B cell (primary cell): Measurements from ENCODE around the gene TNP2. TPM values are rescaled to one million over a fixed set of nuclear protein-coding genes. Genes with fewer than 3 reads are reported as not detected.

Experiments used
- ATAC-seq: fragments of 200-7000 bp; cut with Tn5 transposase; one replicate; pipeline ENCODE4 v1.10.0; 2021; ENCODE audit warnings: low read depth, mild to moderate bottlenecking, moderate number of reproducible peaks, moderate library complexity
- CTCF ChIA-PET: fragments of 350-600 bp; sonication (Branson Sonifier 250); formaldehyde crosslinking; loops from one replicate; lab custom pipeline; 2021; ENCODE audit warnings: antibody characterized with exemption, inconsistent platforms; lab: Charles Lee
- POLR2A ChIA-PET: fragments of 350-600 bp; sonication (Branson Sonifier 250); formaldehyde crosslinking; loops from one replicate; lab custom pipeline; 2021; ENCODE audit warnings: antibody characterized with exemption; lab: Charles Lee
- DNase-seq: peaks from one replicate; pipeline ENCODE4 v3.0.0; 2013
- H2AFZ ChIP-seq: 2 replicates; pipeline ENCODE4 v1.6.1; 2012; ENCODE audit warnings: mild to moderate bottlenecking, low read depth, low read length; ENCODE audit not compliant: insufficient read depth, poor library complexity, severe bottlenecking
- H3K27ac ChIP-seq, 2 donors: 1 replicate in 1 of 2; 2 replicates in 1 of 2; pipeline ENCODE4 v1.5.1; 2012 to 2013; ENCODE audit warnings: low read length in 2 of 2, mild to moderate bottlenecking in 2 of 2, moderate library complexity in 1 of 2
- H3K27me3 ChIP-seq, 4 experiments: fragments of 200-600 bp in 1 of 4; sonication (generic) in 1 of 4; replicated peaks in 1 of 4; 1 replicate in 2 of 4; 2 replicates in 2 of 4; pipeline versions ENCODE4 v1.6.1 to v1.7.0; 2013 to 2016; ENCODE audit warnings: low read length in 3 of 4, mild to moderate bottlenecking in 2 of 4, mixed read lengths in 1 of 4, moderate library complexity in 1 of 4; ENCODE audit not compliant: insufficient read depth in 4 of 4, control insufficient read depth in 3 of 4; ENCODE audit errors: control extremely low read depth in 1 of 4
- H3K36me3 ChIP-seq, 2 experiments: replicated peaks in 1 of 2; 1 replicate in 1 of 2; 2 replicates in 1 of 2; pipeline versions ENCODE4 v1.6.1 to v1.7.1; 2013; ENCODE audit warnings: low read length in 1 of 2; ENCODE audit not compliant: insufficient read depth in 2 of 2, control insufficient read depth in 1 of 2; ENCODE audit errors: control extremely low read depth in 1 of 2, extremely low read depth in 1 of 2
- H3K4me1 ChIP-seq, 2 donors: fragments of 200-600 bp in 1 of 2; sonication (generic) in 1 of 2; 1 replicate in 1 of 2; 2 replicates in 1 of 2; pipeline versions ENCODE4 v1.5.1 to v1.6.1; 2013 to 2017; ENCODE audit warnings: low read length in 2 of 2; ENCODE audit not compliant: control insufficient read depth in 2 of 2, insufficient read depth in 2 of 2
- H3K4me2 ChIP-seq: replicated peaks from 2 replicates; pipeline ENCODE3; 2012; ENCODE audit warnings: mild to moderate bottlenecking, low read depth, low read length; ENCODE audit not compliant: poor library complexity, severe bottlenecking
- H3K4me3 ChIP-seq, 5 experiments: fragments of 200-600 bp in 1 of 5; sonication (generic) in 1 of 5; 1 replicate in 3 of 5; 2 replicates in 2 of 5; pipeline versions ENCODE4 v1.5.1 to v1.7.0; 2011 to 2016; ENCODE audit warnings: low read length in 4 of 5, mild to moderate bottlenecking in 4 of 5, low read depth in 2 of 5, control low read depth in 1 of 5, moderate library complexity in 1 of 5; ENCODE audit not compliant: insufficient read depth in 1 of 5; ENCODE audit errors: control extremely low read depth in 1 of 5, extremely low read depth in 1 of 5
- H3K79me2 ChIP-seq: fragments of 200-600 bp; sonication (generic); one replicate; pipeline ENCODE4 v1.6.0; 2016; ENCODE audit warnings: low read length; ENCODE audit not compliant: control insufficient read depth, insufficient read depth
- H3K9ac ChIP-seq: fragments of 200-600 bp; sonication (generic); 2 replicates; pipeline ENCODE4 v1.6.1; 2017; ENCODE audit warnings: mild to moderate bottlenecking, low read length, moderate library complexity
- H3K9me3 ChIP-seq, 3 donors: one replicate each; pipeline versions ENCODE4 v1.6.1 to v1.7.1; 2013; ENCODE audit warnings: low read length in 2 of 3; ENCODE audit not compliant: control insufficient read depth in 2 of 3, insufficient read depth in 1 of 3; ENCODE audit errors: control extremely low read depth in 1 of 3
- H4K20me1 ChIP-seq: 2 replicates; pipeline ENCODE4 v1.6.0; 2012; ENCODE audit warnings: mild to moderate bottlenecking, low read length; ENCODE audit not compliant: insufficient read depth, control insufficient read depth, poor library complexity, severe bottlenecking
- H3K27ac Mint-ChIP-seq: one replicate; pipeline ENCODE4 v1.8.0; 2021; ENCODE audit warnings: mixed read lengths
- H3K27me3 Mint-ChIP-seq: one replicate; pipeline ENCODE4 v1.8.0; 2021; ENCODE audit warnings: mixed read lengths
- H3K4me1 Mint-ChIP-seq: one replicate; pipeline ENCODE4 v1.8.0; 2021; ENCODE audit warnings: mixed read lengths
- H3K4me3 Mint-ChIP-seq: one replicate; pipeline ENCODE4 v1.8.0; 2021; ENCODE audit warnings: mixed read lengths
- H3K9me3 Mint-ChIP-seq: one replicate; pipeline ENCODE4 v1.8.0; 2022; ENCODE audit warnings: mixed read lengths; ENCODE audit not compliant: insufficient read depth
- EZH2 ChIP-seq: IDR thresholded peaks from 2 replicates; pipeline ENCODE4 v1.6.1; 2012; ENCODE audit warnings: borderline replicate concordance, low read depth, mild to moderate bottlenecking, moderate library complexity, low read length; ENCODE audit not compliant: insufficient read depth, poor library complexity, severe bottlenecking
- WGBS: methylation state at CpG from one replicate; pipeline ENCODE4 v1.1.5; 2013; ENCODE audit warnings: missing lambda C conversion rate; ENCODE audit not compliant: insufficient coverage; 5-methylcytosine and 5-hydroxymethylcytosine counted together
- intact Hi-C: fragments of 100-400 bp; cut with micrococcal nuclease; formaldehyde crosslinking; loops from one replicate; pipeline ENCODE4 v1.10.0; 2022
- polyA plus RNA-seq: library from polyadenylated mRNA; depleted of rRNA; stranded (reverse); fragments of >200 nt; gene quantifications from 2 replicates; pipeline ENCODE4 v1.2.3, GENCODE V29; 2012
- total RNA-seq, 2 donors: library from RNA; stranded (reverse); fragments of 120-200 nt in 1 of 2; gene quantifications; 1 replicate in 1 of 2; 2 replicates in 1 of 2; pipeline versions ENCODE4 v1.2.3 to v1.2.4, GENCODE V29; 2013 to 2022
- TF ChIP-seq, protein P1 (sequence below): fragments of 200-600 bp; IDR thresholded peaks from one replicate; pipeline ENCODE4 v1.8.0; 2022; ENCODE audit warnings: antibody characterized with exemption, mild to moderate bottlenecking

TNP2 gene
- total and polyA plus RNA-seq, 2 donors (not counting 1 experiment from before 2014, with no cell fraction given): not detected

- intact Hi-C loops: no loop called here
- H3K9ac ChIP-seq: no peak overlapping the region
- Mint-ChIP-seq H3K4me1 (peaks cover 2% of the 10 kb centered on the region), H3K27ac (no peak overlapping the region), H3K4me3 (no peak overlapping the region), H3K9me3 (no peaks in the 10 kb centered on the region), H3K27me3 (no peaks in the 10 kb centered on the region)
- no peak for ATAC-seq
- no peak for DNase-seq
- no peak overlapping the region for H3K27ac ChIP-seq
- 80% methylated on average over 1 of the region's 3 CpGs for WGBS
- no peak overlapping the region for H2AFZ ChIP-seq
- CTCF ChIA-PET: interaction anchor here (1.1 to 1.4 kb wide), 3 partner anchors 12 to 79 kb away, joined by 3 read pairs; no protein-coding TSS in a partner anchor
- no peaks in the 10 kb centered on the region for H3K36me3 ChIP-seq
- no peaks in the 10 kb centered on the region for H3K27me3 ChIP-seq
- TF ChIP-seq EZH2: no peak
- TF ChIP-seq, protein P1, sequence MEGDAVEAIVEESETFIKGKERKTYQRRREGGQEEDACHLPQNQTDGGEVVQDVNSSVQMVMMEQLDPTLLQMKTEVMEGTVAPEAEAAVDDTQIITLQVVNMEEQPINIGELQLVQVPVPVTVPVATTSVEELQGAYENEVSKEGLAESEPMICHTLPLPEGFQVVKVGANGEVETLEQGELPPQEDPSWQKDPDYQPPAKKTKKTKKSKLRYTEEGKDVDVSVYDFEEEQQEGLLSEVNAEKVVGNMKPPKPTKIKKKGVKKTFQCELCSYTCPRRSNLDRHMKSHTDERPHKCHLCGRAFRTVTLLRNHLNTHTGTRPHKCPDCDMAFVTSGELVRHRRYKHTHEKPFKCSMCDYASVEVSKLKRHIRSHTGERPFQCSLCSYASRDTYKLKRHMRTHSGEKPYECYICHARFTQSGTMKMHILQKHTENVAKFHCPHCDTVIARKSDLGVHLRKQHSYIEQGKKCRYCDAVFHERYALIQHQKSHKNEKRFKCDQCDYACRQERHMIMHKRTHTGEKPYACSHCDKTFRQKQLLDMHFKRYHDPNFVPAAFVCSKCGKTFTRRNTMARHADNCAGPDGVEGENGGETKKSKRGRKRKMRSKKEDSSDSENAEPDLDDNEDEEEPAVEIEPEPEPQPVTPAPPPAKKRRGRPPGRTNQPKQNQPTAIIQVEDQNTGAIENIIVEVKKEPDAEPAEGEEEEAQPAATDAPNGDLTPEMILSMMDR: no peak
- H3K79me2 ChIP-seq: no peaks in the 10 kb centered on the region
- POLR2A ChIA-PET: interaction anchor here (0.6 to 1.5 kb wide), 2 partner anchors 17 to 371 kb away, joined by 3 to 7 read pairs; no protein-coding TSS in a partner anchor
- H3K4me3 ChIP-seq: no peak overlapping the region
- H3K4me1 ChIP-seq: peaks cover 3 to 4% of the 10 kb centered on the region in 2 donors
- H3K4me2 ChIP-seq: no peak overlapping the region
- H4K20me1 ChIP-seq: no peaks in the 10 kb centered on the region
- H3K9me3 ChIP-seq: peaks cover 0 to 3% (median 0%) of the 10 kb centered on the region in 3 donors
These were observed 4.7 kb upstream of the TNP2 start for GRCh38 chr16:11273721-11274324.

GRCh38 chr16:11272921-11273720 is 4.0 kb upstream of the TNP2 start, which contains the start of gene PRM3:
Gene PRM3, minus strand, starts transcription at chr16:11273629. Its CDS starts 34 bp downstream, at chr16:11273595.
- Histone ChIP-seq H3K27me3 (no peaks in the 10 kb centered on the region), H3K9me3 (peaks cover 0 to 3% (median 0%) of the 10 kb centered on the region in 3 donors), H3K27ac (no peak within 1 kb of the TSS), H3K4me3 (no peak within 1 kb of the TSS), H3K4me1 (no peaks in the 10 kb centered on the region), H4K20me1 (no peaks in the 10 kb centered on the region), H2AFZ (no peak within 1 kb of the TSS), H3K79me2 (no peaks in the 10 kb centered on the region), H3K4me2 (no peak within 1 kb of the TSS), H3K9ac (no peak within 1 kb of the TSS), H3K36me3 (no peaks in the 10 kb centered on the region)
- DNase-seq: no peak
- POLR2A ChIA-PET: interaction anchor here (1.5 kb wide), 1 partner anchor 16 kb away, joined by 7 read pairs; no protein-coding TSS in a partner anchor
- Mint-ChIP-seq H3K27ac (no peak within 1 kb of the TSS), H3K9me3 (no peaks in the 10 kb centered on the region), H3K4me1 (no peaks in the 10 kb centered on the region), H3K4me3 (no peak within 1 kb of the TSS), H3K27me3 (no peaks in the 10 kb centered on the region)
- ATAC-seq: no peak
- intact Hi-C loops: no loop called here
- 91% methylated on average over 20 of the region's 30 CpGs for WGBS
- TF ChIP-seq, protein P1: no peak
- TF ChIP-seq EZH2: no peak
- CTCF ChIA-PET: interaction anchor here (1.1 to 1.4 kb wide), 4 partner anchors 12 to 289 kb away, joined by 3 read pairs; no protein-coding TSS in a partner anchor
